T follicular helper cell (primary cell): Measurements from ENCODE around the gene IGLON5.

Source experiments
- DNase-seq: peaks from one replicate; pipeline ENCODE4 v3.0.0-alpha.2; 2020; ENCODE audit warnings: low read depth

IGLON5 gene

DNA sequence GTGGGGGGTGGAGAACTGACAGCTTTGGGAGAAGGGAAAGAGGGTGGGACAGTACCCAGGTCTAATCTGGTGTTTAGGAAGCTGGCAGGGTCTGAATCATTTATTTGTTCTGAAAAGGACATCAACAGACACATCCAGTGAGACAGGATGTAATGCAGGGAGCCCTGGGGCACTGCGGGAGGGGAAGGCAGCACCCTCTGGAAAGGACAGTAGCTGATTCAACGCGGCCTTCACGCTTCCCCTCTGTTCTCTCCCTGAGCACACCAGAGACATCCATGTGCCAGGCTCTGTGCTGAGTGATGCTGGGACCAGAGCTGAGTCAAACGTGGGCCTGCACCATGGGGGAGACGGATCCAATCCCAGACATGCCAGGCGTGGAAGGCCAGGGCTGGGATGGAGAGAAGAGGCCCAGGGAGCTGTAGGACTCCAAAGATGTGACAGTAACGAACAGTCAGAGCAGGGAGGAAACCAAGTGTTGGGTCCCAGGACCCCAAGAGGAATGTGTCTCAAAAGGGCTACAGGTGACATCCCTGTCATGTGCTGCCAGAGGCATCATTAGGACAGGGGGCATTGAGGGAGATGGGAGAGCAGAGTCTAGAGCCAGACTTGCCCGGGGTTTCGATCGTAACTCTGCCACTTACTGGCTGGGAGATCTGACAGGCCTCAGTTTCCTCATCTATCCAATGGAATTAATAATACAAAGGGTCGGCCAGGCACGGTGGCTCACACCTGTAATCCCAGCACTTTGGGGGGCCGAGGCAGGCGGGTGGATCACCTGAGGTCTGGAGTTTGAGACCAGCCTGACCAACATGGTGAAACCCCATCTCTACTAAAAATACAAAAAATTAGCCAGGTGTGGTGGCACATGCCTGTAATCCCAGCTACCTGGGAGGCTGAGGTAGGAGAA, 53.0 kb downstream of the IGLON5 start:
- no peak for DNase-seq

DNA sequence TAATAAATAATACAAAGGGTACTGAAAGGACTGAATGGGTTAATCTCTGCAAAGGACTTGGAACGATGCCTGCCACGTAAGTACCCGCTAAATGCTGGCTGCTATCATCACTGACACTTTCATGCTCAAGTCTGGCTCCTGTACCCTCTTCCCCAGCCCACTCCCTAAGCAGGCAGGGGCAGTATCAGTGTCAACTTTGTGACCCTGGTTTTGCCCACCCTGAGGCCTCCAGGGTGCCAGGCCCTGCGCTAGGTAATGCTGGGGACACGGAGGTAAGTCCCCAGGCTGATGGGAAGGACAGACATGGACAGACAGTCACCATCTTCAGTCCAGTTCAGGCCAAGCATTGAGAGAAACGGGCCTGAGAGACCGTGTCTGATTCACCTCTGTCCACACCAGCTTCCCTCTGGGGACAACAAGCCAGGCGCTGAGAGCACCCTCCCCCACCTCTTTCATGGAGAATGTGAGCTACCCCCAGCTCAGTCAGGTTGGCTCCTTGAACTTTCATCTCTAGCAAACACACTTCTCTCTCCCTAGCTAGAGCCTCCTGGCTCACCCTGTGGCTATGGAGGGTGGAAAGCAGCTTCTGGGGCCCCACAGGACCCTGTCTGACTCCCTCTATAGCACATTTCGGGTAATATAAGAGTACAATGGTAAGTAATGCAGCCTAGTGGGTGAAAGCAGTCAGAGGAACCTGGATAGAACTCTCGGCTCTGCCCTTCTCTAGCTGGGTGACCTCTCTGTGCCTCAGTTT, 53.9 kb downstream of the IGLON5 start:
- no peak for DNase-seq

DNA sequence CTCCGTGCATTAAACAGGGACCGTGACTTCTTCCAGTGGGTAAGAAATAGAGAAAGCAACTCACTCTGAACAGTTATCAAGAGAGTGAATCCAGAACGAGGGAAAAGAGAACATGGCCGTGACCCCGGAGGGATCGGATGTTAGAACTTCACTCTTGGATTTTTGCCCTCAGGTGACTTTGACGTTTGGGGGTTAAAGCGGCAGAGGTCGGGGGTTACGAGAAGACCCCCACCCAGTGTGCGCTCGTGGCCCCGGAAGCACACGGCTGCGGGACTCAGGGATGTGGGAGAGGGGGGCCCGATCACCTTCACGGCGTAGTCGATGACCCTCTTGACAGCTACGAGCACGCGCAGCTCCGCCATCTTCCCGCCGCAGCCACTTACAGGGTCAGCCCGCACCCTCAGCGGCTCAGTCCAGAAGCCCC, 54.5 kb downstream of the IGLON5 start, which contains the start of gene ETFB:
TSS of gene ETFB (minus strand) at position 424 of the 424 bp plus-strand sequence. CDS start at position 362, 62 bp downstream.
- no peak for DNase-seq

DNA sequence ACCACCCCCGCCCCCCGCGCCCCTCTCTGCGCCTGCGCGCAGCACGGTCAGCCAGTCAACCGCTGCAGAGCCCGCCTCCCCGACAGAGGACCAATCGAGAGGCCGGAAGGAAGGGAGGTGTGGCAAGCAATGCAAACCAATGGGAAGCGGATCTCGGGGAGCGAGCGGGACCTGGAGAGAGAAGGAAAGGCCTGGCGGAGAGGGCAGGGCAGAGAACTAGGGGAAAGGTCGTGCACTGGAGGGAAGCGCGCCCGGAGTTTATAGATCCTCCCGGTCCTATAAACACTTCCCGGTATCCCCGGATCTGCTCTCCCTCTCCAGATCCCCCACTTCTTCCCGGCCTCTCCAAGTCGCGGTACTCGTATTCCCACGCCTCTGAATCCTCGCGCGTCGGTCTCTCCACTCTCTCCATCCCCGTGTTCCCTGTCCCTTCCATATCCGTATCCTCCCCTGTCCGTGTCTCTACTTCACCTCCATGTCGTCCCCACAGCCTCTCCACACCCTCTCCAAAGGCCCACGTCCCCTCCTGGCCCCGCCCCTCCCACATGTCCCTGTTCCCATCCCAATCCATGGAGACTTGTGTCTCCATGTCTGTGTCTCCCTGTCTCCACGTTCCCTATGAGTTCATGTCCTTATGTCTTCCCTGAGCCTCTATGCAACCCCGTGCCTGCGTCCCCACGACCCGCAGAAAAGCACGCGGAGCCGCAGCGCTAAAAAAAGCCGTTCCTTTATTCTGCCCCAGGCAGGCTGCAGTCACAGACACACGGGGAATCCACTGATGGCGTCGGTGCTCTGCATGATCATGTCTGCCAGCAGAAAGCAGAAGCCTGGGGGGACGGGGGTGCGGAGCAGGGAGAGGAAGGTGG, 55.2 kb downstream of the IGLON5 start:
- DNase-seq = peak; percentile 87

DNA sequence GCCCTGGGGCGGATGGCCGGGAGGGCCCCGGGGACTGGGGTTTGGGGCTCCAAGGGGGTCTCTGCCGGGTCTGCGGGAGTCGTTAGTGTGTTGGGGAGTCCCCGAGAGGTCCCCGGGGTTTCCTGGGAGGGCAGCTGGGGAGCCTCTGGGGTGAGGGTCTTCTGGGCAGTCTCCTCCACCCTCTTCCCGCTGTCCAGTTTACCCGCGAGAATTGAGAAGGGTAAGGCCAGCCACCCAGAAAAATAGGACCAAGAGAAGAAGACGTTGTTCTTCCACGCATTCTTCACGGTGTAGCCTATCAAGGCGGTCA, 55.8 kb downstream of the IGLON5 start:
- DNase-seq = no peak

DNA sequence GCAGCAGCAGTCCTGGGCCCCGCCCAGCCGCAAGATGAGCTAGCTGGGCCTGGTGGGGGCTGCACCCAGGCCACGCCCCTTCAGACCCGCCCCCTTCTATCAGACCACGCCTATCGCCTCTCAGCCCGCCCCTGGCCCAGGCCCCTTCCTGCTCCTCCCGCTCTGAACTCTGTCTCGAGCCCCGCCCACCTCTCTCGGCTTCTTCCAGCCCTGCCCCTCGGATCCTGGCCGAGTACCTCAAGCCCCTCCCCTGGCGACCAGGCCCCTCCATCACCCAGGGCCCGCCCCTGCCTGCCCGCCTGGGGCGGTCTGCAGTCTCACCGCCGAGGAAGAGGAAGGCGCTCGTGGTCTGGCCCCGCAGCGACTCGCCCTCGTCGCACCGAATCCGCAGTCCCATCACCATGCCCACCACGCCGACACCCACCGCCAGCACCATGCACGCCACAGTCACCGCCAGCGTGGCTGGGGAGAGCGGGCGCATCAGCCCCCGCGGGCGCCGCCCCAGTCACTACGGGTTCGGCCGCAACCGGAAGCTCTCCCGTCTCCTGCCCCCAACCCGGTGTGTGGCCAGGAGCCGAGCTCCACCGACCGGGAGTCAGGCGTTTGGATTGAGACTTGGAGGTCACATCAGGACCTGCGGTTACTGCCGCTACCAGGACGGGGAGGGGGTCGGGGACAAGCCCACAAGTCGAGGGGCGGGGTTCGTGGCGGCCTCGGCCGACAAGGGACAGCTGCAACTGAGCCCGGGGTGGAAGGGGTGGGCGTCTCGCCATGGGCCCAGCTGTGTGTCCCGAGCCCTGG, 56.3 kb downstream of the IGLON5 start:
- DNase-seq = peak; percentile 88

DNA sequence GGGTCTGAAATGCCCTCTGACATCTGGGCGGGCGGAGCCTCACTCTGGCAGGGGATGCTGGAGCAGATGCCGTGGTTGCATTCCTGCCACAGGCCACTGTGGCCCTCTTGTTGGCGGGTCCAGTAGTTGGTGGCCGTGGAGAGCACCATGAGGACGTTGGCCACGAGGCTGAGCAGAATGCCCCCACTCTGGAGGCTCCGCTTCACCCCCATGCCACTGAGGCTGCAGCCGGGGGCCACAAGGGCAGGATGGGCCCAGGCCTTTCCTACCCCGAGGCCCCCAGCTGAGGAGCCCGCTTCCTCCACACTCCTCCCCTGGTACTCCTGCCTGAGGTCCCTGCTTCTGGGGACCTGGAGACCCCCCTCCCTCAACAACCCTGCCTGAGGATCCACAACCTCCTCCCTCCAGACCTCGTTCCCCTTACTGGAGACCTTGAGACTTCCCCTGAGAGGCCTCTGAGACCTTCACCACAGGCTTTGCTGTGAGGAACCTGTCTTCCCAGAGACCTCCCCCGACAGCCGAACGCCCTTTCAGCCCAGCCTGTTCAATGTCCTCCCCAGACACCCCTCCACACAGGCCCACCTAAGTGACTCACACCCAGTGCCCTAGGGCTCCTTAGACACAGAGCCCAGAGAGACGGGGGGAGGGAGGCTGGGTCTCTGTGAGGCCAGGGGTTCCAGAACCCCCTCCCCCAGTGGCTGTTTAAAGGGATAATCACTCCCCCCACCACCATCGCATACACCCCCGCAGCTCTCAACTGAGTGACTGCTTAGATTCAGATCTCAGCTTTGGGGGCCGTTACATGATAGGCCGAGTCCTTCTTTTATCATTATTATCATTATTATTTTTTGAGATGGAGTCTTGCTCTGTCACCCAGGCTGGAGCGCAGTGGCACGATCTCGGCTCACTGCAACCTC, 57.2 kb downstream of the IGLON5 start, which contains the start of gene CLDND2:
TSS of gene CLDND2 (minus strand) at position 638 of the 917 bp plus-strand sequence. CDS start at position 212, 426 bp downstream.
- no peak for DNase-seq

DNA sequence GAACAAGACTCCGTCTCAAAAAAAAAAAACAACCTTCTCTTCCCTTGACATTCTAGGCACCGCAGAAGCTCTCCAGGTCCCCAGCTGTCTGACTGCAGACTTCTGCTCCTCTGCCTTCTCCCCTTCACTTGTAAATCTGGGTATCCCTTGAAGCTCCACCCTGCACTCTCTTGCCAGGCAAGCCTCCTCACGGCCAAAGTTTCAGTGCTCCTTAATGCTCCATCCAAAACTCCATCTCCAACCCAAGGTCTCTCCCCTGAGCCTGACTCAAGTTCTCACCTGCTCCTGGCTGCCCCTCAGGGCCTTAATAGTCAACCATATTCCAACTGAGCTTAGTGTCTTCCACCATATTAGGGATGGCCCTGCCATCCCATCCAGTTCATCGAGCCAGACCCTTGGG, 58.8 kb downstream of the IGLON5 start:
- no peak for DNase-seq

DNA sequence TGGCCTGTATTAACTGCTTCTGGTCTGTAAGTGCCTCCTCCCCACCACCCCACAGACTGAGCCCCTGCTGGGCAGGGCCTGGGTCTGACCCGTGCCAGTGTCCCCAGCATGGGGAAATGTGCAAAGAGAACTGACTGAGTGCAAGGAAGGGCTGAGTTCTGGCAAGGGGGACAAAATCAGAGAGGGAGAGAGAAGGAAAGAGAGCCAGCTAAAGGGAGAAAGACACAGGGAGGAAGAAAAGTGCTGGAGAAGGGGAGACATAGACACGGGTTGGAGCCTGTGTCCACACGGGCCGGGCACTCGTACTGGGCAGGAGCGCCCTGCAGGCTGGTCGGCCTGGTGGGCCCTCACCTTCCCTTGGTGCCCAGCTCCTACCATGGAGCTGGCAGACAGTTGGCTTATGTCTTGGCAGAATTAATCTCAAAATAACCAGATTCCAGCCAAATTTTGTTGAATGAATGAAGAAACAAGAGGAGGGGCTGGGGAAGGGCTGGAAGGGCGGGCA, 59.8 kb downstream of the IGLON5 start:
- DNase-seq = no peak

DNA sequence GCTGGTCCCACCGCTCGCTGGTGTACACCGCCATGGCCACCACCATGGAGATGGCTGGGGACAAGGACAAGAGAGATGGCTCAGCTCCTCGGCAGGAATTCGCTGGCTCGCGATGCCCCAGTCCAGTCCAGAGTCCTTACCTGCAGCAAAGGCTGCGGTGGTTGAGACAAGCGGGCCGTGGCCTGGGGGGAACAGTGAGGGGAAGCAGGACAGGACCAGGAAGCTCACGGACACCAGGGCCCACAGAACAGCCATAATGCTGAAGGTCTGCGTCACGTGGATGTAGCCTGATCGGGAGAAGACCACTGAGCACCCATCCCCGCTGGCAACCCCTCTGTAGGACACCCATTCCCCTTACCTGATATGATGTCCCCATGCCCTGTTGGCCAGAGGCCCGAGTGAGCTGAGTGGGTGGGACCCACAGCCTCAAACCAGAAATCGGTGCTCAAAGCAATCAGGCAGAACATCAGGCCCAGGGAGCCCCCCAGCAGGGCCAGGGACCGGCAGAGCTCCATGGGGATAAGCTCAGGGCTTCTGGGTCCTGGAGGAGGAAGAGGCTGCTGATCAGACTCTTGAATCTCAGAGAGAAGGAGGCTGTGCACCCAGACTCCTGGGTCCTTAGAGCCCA, 60.7 kb downstream of the IGLON5 start:
- no peak for DNase-seq

DNA sequence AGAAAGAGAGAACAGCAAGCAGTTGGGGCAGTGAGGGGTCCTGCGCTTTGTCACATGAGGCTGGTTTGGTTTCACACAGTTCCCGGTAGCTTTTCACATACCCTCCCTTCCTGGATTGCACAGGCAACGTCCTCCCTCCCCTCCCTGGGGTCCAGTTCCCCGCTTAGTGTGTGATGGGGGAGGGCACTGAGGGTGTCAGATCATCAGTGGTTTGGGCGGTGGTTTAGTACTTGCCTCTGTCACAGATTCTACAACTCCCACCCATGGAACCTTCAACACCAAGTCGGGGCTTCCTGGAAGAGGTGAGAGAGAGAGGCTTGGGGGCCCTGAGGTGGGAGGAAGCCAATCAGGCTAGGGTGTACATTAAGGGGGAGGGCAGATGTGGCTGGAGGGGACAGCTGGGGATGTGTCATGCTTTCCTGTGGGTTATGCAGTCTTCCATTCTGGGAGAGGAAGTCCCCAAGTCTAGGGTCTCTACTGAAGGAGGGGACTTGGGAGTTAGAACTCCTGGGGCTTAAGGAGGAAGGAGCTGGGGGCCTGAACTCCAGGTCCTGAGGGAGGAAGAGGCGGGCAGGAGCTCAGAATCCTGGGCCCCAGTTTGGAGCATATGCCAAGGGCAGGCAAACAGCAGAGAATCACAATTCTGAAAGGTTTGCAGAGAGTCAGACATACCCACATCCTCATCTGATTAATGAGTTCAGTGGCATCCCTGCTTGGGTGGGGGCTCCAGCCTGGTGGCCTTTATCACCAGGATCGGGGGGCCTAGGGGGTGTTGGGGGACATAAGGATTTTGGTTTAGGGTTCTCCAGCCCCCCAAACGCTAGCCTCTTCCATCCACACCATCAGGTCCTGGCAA, 61.4 kb downstream of the IGLON5 start, which contains the start of gene NKG7:
TSS of gene NKG7 (minus strand) at position 6 of the 856 bp plus-strand sequence. CDS start 119 bp downstream, outside the sequence.
- no peak for DNase-seq

DNA sequence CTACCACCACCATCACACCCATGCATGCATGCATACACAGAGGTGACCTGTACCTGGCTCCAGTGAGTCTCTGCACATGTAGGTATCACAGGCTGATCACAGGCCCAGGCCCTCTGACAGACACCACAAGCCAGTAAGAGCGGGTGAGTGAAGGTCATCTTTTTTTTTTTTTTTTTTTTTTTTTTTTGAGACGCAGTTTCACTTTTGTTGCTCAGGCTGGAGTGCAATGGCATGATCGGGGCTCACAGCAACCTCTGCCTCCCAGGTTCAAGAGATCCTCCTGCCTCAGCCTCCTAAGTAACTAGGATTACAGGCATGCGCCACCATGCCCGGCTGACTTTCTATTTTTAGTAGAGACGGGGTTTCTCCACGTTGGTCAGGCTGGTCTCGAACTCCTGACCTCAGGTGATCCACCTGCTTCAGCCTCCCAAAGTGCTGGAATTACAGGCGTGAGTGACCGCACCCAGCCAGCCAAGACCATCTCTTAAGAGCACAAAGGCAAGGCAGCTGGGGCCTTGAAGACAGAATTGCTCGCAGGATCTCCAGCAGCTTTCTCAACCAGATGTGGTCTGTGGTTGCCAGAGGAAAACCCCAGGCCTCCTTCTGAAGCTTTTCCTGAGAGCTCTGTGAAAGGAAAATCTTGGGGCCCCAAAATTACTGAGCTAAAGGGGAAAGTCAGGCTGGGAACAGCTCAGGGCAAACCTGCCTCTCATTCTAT, 64.2 kb downstream of the IGLON5 start:
- no peak for DNase-seq

DNA sequence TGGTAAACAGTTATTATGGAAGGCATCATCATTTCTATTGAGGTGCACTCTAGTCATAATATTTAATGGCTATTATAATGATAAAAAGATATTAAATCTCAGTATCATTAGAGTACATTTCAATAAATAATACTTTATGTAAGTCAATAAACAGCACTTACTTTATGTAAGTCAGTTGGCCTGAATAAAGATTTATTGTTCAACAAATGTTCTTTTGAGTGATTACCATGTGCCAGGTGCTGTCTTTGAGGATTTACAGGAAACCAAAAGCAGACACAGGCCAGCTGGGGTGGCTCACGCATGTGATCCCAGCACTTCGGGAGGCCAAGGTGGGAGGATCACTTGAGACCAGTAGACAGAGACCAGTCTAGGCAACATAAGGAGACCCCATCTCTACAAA, 66.0 kb downstream of the IGLON5 start:
- DNase-seq = no peak

DNA sequence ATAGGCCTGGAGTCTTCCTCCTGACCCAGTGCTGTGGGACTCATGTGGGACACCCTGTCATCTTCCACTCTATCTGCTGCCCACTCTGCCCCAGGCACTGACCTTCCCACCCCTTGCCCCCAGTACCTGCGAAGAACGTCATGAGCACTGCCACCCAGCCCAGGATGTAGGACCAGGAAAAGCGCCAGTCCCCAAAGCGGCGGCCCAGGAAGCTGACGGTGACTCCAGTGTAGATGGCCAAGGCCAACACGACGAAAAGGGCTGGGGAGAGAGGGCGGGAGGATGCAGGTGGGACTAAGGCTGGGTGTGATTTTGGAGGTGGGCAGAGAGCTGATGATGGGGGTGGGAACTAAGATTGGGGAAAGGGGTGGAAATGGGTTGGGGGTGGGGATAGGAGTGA, 68.9 kb downstream of the IGLON5 start:
- no peak for DNase-seq
